Loucy (cell line): ENCODE results near the gene PHF14.

Experiments used
- CTCF ChIP-seq: fragments of 200-600 bp; sonication (generic); conservative IDR thresholded peaks from 2 replicates; pipeline ENCODE4 v1.5.1; 2014; ENCODE audit warnings: mild to moderate bottlenecking, antibody characterized with exemption, low read length
- EZH2phosphoT487 ChIP-seq: fragments of 200-600 bp; IDR thresholded peaks from 2 replicates; pipeline ENCODE4 v1.6.1; 2018; ENCODE audit warnings: antibody characterized with exemption, mild to moderate bottlenecking, moderate library complexity, borderline replicate concordance

GRCh38 chr7:11078247-11078834 lies 104.7 kb downstream of the PHF14 start:
- no peak for TF ChIP-seq CTCF
- no peak for TF ChIP-seq EZH2phosphoT487
